IMR-90 (cell line): ENCODE results near the gene DEGS2. TPM values are rescaled to one million over a fixed set of nuclear protein-coding genes. Genes with fewer than 3 reads are reported as not detected.

ENCODE experiments used
- ATAC-seq: fragments of 200-7000 bp; cut with Tn5 transposase; 2 replicates; pipeline ENCODE4 v1.9.1; 2020; ENCODE audit warnings: low read depth, mild to moderate bottlenecking, moderate library complexity
- BruUV-seq: library from RNA; stranded (reverse); fragments of 400-500 nt; replicated peaks from 2 replicates; lab custom pipeline; 2021; lab: Mats Ljungman, UMichigan
- CTCF ChIA-PET: fragments of 300-600 bp; formaldehyde crosslinking; extraction: SDS; loops from one replicate; lab custom pipeline; 2021; ENCODE audit warnings: antibody characterized with exemption; lab: Yijun Ruan, JAX
- POLR2A ChIA-PET: fragments of 300-600 bp; sonication (Branson Sonifier 250); formaldehyde crosslinking; loops from one replicate; lab custom pipeline; 2022; ENCODE audit warnings: antibody characterized with exemption; ENCODE audit not compliant: unreplicated experiment; lab: Charles Lee
- DNase-seq: peaks from one replicate; pipeline ENCODE4 v3.0.0; 2013
- H2AFZ ChIP-seq: replicated peaks from 2 replicates; pipeline ENCODE3; 2013; ENCODE audit warnings: low read length, mild to moderate bottlenecking; ENCODE audit not compliant: poor library complexity
- H2AK5ac ChIP-seq: 2 replicates; pipeline ENCODE4 v1.6.1; 2013; ENCODE audit warnings: low read depth, low read length, inconsistent platforms
- H2AK9ac ChIP-seq: replicated peaks from 2 replicates; pipeline ENCODE3; 2013; ENCODE audit warnings: mild to moderate bottlenecking, low read depth, low read length, moderate library complexity; ENCODE audit not compliant: poor library complexity
- H2BK120ac ChIP-seq: 2 replicates; pipeline ENCODE4 v1.6.1; 2013; ENCODE audit warnings: low read depth, low read length, inconsistent platforms
- H2BK15ac ChIP-seq: 3 replicates; pipeline ENCODE4 v1.6.1; 2013; ENCODE audit warnings: low read depth, low read length, inconsistent platforms
- H2BK20ac ChIP-seq: 2 replicates; pipeline ENCODE4 v1.6.1; 2013; ENCODE audit warnings: low read depth, mild to moderate bottlenecking, inconsistent platforms, low read length, moderate library complexity
- H2BK5ac ChIP-seq: 2 replicates; pipeline ENCODE4 v1.6.1; 2013; ENCODE audit warnings: mild to moderate bottlenecking, low read depth, low read length, inconsistent platforms; ENCODE audit not compliant: poor library complexity, severe bottlenecking
- H3K14ac ChIP-seq: replicated peaks from 2 replicates; pipeline ENCODE4 v1.6.1; 2013; ENCODE audit warnings: low read depth, low read length, inconsistent platforms
- H3K18ac ChIP-seq: 2 replicates; pipeline ENCODE4 v1.6.1; 2013; ENCODE audit warnings: low read depth, low read length, control low read depth
- H3K23ac ChIP-seq: 2 replicates; pipeline ENCODE4 v1.6.1; 2013; ENCODE audit warnings: low read depth, low read length, inconsistent platforms
- H3K27ac ChIP-seq: 2 replicates; pipeline ENCODE4 v1.5.1; 2013; ENCODE audit warnings: mild to moderate bottlenecking, control low read depth, low read length; ENCODE audit not compliant: insufficient read depth
- H3K27me3 ChIP-seq: 2 replicates; pipeline ENCODE4 v1.6.1; 2013; ENCODE audit warnings: low read length; ENCODE audit not compliant: control insufficient read depth, insufficient read depth
- H3K36me3 ChIP-seq: 2 replicates; pipeline ENCODE4 v1.6.1; 2013; ENCODE audit warnings: low read length, mixed read lengths; ENCODE audit not compliant: control insufficient read depth, insufficient read depth
- H3K4ac ChIP-seq: 2 replicates; pipeline ENCODE4 v1.6.1; 2013; ENCODE audit warnings: low read depth, low read length, inconsistent platforms
- H3K4me1 ChIP-seq: 2 replicates; pipeline ENCODE4 v1.6.1; 2013; ENCODE audit warnings: low read length, mixed read lengths; ENCODE audit not compliant: control insufficient read depth, insufficient read depth
- H3K4me2 ChIP-seq: 2 replicates; pipeline ENCODE4 v1.6.1; 2013; ENCODE audit warnings: low read depth, mild to moderate bottlenecking, control low read depth, low read length, moderate library complexity
- H3K4me3 ChIP-seq: 2 replicates; pipeline ENCODE4 v1.5.1; 2013; ENCODE audit warnings: low read depth, mild to moderate bottlenecking, control low read depth, low read length, moderate library complexity; ENCODE audit not compliant: insufficient read depth
- H3K56ac ChIP-seq: 2 replicates; pipeline ENCODE4 v1.6.1; 2013; ENCODE audit warnings: low read length, inconsistent platforms; ENCODE audit not compliant: insufficient read depth; ENCODE audit errors: extremely low read depth
- H3K79me1 ChIP-seq, 2 experiments: 2 replicates each; pipeline ENCODE4 v1.6.1; 2013; ENCODE audit warnings: low read length in 2 of 2, inconsistent platforms in 1 of 2, low read depth in 1 of 2
- H3K9ac ChIP-seq: 2 replicates; pipeline ENCODE4 v1.6.1; 2013; ENCODE audit warnings: low read depth, low read length, control low read depth
- H3K9me1 ChIP-seq: 2 replicates; pipeline ENCODE4 v1.6.1; 2013; ENCODE audit warnings: low read length, inconsistent platforms; ENCODE audit not compliant: insufficient read depth
- H3K9me3 ChIP-seq: 2 replicates; pipeline ENCODE4 v1.6.1; 2013; ENCODE audit warnings: low read length; ENCODE audit not compliant: control insufficient read depth, insufficient read depth
- H4K20me1 ChIP-seq: 2 replicates; pipeline ENCODE4 v1.6.1; 2013; ENCODE audit warnings: low read length, inconsistent platforms; ENCODE audit not compliant: insufficient read depth
- H4K5ac ChIP-seq: 2 replicates; pipeline ENCODE4 v1.6.1; 2013; ENCODE audit warnings: mild to moderate bottlenecking, low read depth, low read length, control low read depth
- H4K8ac ChIP-seq, 2 experiments: 2 replicates each; pipeline ENCODE4 v1.6.1; 2013; ENCODE audit warnings: low read depth in 2 of 2, low read length in 2 of 2, control low read depth in 1 of 2, inconsistent platforms in 1 of 2
- H4K91ac ChIP-seq: 2 replicates; pipeline ENCODE4 v1.6.1; 2013; ENCODE audit warnings: low read depth, low read length, inconsistent platforms; ENCODE audit not compliant: insufficient read depth
- CHD1 ChIP-seq: IDR thresholded peaks from 2 replicates; pipeline ENCODE4 v1.6.1; 2012; ENCODE audit warnings: low read depth, low read length, improper control_type of control experiment
- POLR2A ChIP-seq: IDR thresholded peaks from 2 replicates; pipeline ENCODE4 v1.6.1; 2012; ENCODE audit warnings: mild to moderate bottlenecking, low read depth, low read length
- RAD21 ChIP-seq: IDR thresholded peaks from 2 replicates; pipeline ENCODE4 v1.6.1; 2012; ENCODE audit warnings: low read length, improper control_type of control experiment
- RCOR1 ChIP-seq: IDR thresholded peaks from 2 replicates; pipeline ENCODE4 v1.6.1; 2012; ENCODE audit warnings: mild to moderate bottlenecking, low read length, improper control_type of control experiment; ENCODE audit not compliant: insufficient replicate concordance
- USF2 ChIP-seq: fragments of 150-350 bp; IDR thresholded peaks from 2 replicates; pipeline ENCODE4 v1.6.1; 2017; ENCODE audit warnings: mild to moderate bottlenecking, antibody characterized with exemption, low read length, low read depth
- WGBS, 2 experiments: methylation state at CpG; one replicate each; pipeline versions ENCODE4 v1.1.5 to v1.1.7; 2013; ENCODE audit warnings: missing lambda C conversion rate in 2 of 2; ENCODE audit not compliant: insufficient read length in 1 of 2; ENCODE audit errors: extremely low coverage in 2 of 2; 5-methylcytosine and 5-hydroxymethylcytosine counted together
- dilution Hi-C: fragments of 300-500 bp; cut with HindIII; formaldehyde crosslinking; loops from one replicate; pipeline ENCODE4 v1.14.3; 2018; ENCODE audit warnings: low sequenced_read_pairs; ENCODE audit not compliant: unreplicated experiment
- in situ Hi-C: fragments of 300-500 bp; cut with MboI; formaldehyde crosslinking; loops from 3 replicates; pipeline ENCODE4 v1.14.3; 2019; ENCODE audit warnings: low sequenced_read_pairs, inconsistent platforms, mixed read lengths
- intact Hi-C: fragments of 100-400 bp; cut with micrococcal nuclease; formaldehyde crosslinking; loops from 2 replicates; pipeline ENCODE4 v1.10.0; 2022
- polyA plus RNA-seq, 3 experiments: library from polyadenylated mRNA; depleted of rRNA; stranded (reverse); fragments of >200 nt; gene quantifications; 2 replicates each; pipeline ENCODE4 v1.2.3, GENCODE V29; 2012; ENCODE audit warnings: low replicate concordance in 1 of 3
- total RNA-seq: library from RNA; depleted of rRNA; stranded (reverse); fragments of >200 nt; gene quantifications from 2 replicates; pipeline ENCODE4 v1.2.3, GENCODE V29; 2012

DEGS2 gene
- total and polyA plus RNA-seq, 2 of the 4 experiments (the other 2 are of a cell fraction) = not detected

- Histone ChIP-seq H3K14ac (no peak overlapping the region), H3K9me3 (no peaks in the 10 kb centered on the region), H3K23ac (no peak overlapping the region), H2BK20ac (no peak overlapping the region), H3K4me1 (peaks cover 9% of the 10 kb centered on the region; the same call in 1 of the 2 replicates), H4K8ac (no peak overlapping the region), H3K27me3 (no peaks in the 10 kb centered on the region), H4K91ac (no peak overlapping the region), H3K4me3 (no peak overlapping the region), H3K9me1 (peaks cover 9% of the 10 kb centered on the region; the same call in 1 of the 2 replicates), H2BK5ac (no peak overlapping the region), H3K79me1 (no peaks in the 10 kb centered on the region), H2AK9ac (no peak overlapping the region), H3K27ac (no peak overlapping the region), H2BK120ac (no peak overlapping the region), H2AFZ (no peak overlapping the region), H3K18ac (no peak overlapping the region), H3K9ac (no peak overlapping the region), H3K4me2 (no peak overlapping the region), H2BK15ac (no peak overlapping the region), H3K4ac (no peak overlapping the region), H3K36me3 (no peaks in the 10 kb centered on the region), H3K56ac (no peak overlapping the region), H4K5ac (no peak overlapping the region), H2AK5ac (no peak overlapping the region), H4K20me1 (no peaks in the 10 kb centered on the region)
- ChIA-PET POLR2A (no interaction called here), CTCF (no interaction called here)
- ATAC-seq (no peak), DNase-seq (no peak)
- WGBS, 2 experiments = 95% methylated on average over 7 of the region's 8 CpGs; no CpG with 5 or more reads in 1 of the 2 experiments
- intact Hi-C loops = no loop called here
- in situ Hi-C loops = no loop called here
- dilution Hi-C loops = no loop called here
- TF ChIP-seq RAD21 (no peak), POLR2A (no peak), CHD1 (no peak), RCOR1 (no peak), USF2 (no peak)
- BruUV-seq = no TSS peak
Observed at GRCh38 chr14:100115726-100116125, 43.7 kb downstream of the DEGS2 start.
